Measurements from ENCODE around the gene KDM8. TPM values are rescaled to one million over a fixed set of nuclear protein-coding genes. Genes with fewer than 3 reads are reported as not detected.

KDM8 gene
- total and polyA plus RNA-seq, 9 of the 15 experiments (the other 6 are each of a cell fraction or from before 2014, with no cell fraction given): 0.61 to 9.1 (median 5.4) TPM

- TF ChIP-seq KDM1A (IDR thresholded peaks at IDR 0.05): peak; percentile 84 to 88
- peak; percentile 22; the same call in 1 of the 2 replicates for TF ChIP-seq RNF2 (IDR thresholded peaks at IDR 0.05)
- TF ChIP-seq HMBOX1 (IDR thresholded peaks at IDR 0.05): no peak
Observed at GRCh38 chr16:27169511-27170071, 33.7 kb upstream of the KDM8 start (continued).

- Histone ChIP-seq H3K9me3 (replicated peaks; ENCODE audit: control insufficient read depth, insufficient read depth, low read depth, low read length) (no peaks in the 10 kb centered on the region), H3K4me3 (no peak overlapping the region), H4K20me1 (replicated peaks; ENCODE audit: control insufficient read depth, insufficient read depth, low read length) (peaks cover 3% of the 10 kb centered on the region; the same call in 1 of the 2 replicates), H3K9ac (ENCODE audit: insufficient read depth in 1 of 2, low read depth in 2 of 2, low read length in 2 of 2) (no peak overlapping the region), H3K27ac (ENCODE audit: extremely low read depth, low read depth, low read length) (no peak overlapping the region), H3K4me1 (replicated peaks in 1 of 2; ENCODE audit: control insufficient read depth in 2 of 2, insufficient read depth in 2 of 2, low read length in 2 of 2) (no peaks in the 10 kb centered on the region; a peak in 1 of 5 replicates), H2AFZ (ENCODE audit: low read depth, low read length) (no peak overlapping the region), H3K79me2 (ENCODE audit: control insufficient read depth, insufficient read depth, low read length) (no peaks in the 10 kb centered on the region), H3K4me2 (ENCODE audit: insufficient read depth, low read length) (no peak overlapping the region), H3K36me3 (ENCODE audit: control insufficient read depth, insufficient read depth, low read length) (no peaks in the 10 kb centered on the region), H3K9me1 (ENCODE audit: control insufficient read depth, insufficient read depth, low read length) (no peaks in the 10 kb centered on the region), H3K27me3 (ENCODE audit: control insufficient read depth in 2 of 2, insufficient read depth in 2 of 2, low read length in 2 of 2) (peaks cover 2 to 26% of the 10 kb centered on the region in 2 experiments; a peak in 4 of 5 replicates)
- ChIA-PET POLR2A (no interaction called here), CTCF (ENCODE audit: low intra/inter-chr PET ratio) (no interaction called here)
- WGBS (ENCODE audit: insufficient coverage, low coverage, missing lambda C conversion rate): 9% methylated on average over 3 of the region's 4 CpGs
- in situ Hi-C loops (cut with MboI) (loop anchor here (10.0 kb wide), 1 partner anchor 283 kb away; no protein-coding TSS in a partner anchor), intact Hi-C loops (cut with micrococcal nuclease) (loop anchor here (10.0 kb wide), 1 partner anchor 113 kb away; no protein-coding TSS in a partner anchor)
- FAIRE-seq: no peak
- no peak for DNase-seq (ENCODE audit: extremely low read depth in 1 of 4, low spot score in 3 of 4)
- ATAC-seq: no peak
- TF ChIP-seq DPF2 (IDR thresholded peaks at IDR 0.05) (no peak), ZNF12 (CRISPR knock-in tag; IDR thresholded peaks at IDR 0.05) (peak; percentile 98), ATF2 (CRISPR knock-in tag; IDR thresholded peaks at IDR 0.05) (no peak), CEBPB (tag; IDR thresholded peaks at IDR 0.05) (no peak)
- BruUV-seq (replicated peaks): no TSS peak
Observed at GRCh38 chr16:27171584-27171983, 31.7 kb upstream of the KDM8 start.

All from K562 (cell line).